ENCODE measurements around the gene TGFBR1. TPM values are rescaled to one million over a fixed set of nuclear protein-coding genes. Genes with fewer than 3 reads are reported as not detected.
A peak's percentile ranks its signal among the peaks of the same experiment; 100 is the strongest.

TGFBR1 gene
- total RNA-seq, 1 donor = 114 TPM

DNA sequence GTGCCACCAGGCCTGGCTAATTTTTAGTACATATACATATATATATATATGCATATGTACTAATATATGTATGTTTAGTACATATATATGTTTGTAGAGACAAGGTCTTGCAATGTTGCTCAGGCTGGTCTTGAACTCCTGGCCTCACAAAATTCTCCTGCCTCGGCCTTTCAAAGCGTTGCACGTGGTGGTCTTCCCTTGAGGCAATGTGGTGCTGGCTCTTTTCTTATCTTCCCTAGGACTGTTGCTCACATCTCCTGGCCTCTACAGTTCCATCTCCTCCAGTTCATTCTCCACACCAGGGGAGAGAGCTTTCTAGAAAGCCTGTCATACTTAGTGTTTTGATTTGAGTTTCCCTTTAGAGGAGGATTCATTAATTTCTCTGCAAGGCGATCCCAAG is 28.9 kb upstream of the TGFBR1 start:
- Histone ChIP-seq H2AFZ (ENCODE audit: low read length) (no peak overlapping the region), H3K79me2 (ENCODE audit: insufficient read depth, low read length) (no peaks in the 10 kb centered on the region), H3K27ac (ENCODE audit: low read depth, low read length) (no peak overlapping the region), H3K4me1 (ENCODE audit: insufficient read depth, low read length) (peaks cover 19% of the 10 kb centered on the region), H3K4me3 (ENCODE audit: insufficient read depth, low read length) (no peak overlapping the region), H4K20me1 (ENCODE audit: insufficient read depth, low read length) (no peaks in the 10 kb centered on the region), H3K9me3 (ENCODE audit: low read depth, low read length) (no peaks in the 10 kb centered on the region), H3K4me2 (ENCODE audit: insufficient read depth, low read length) (no peak overlapping the region), H3K36me3 (ENCODE audit: insufficient read depth, low read length) (no peaks in the 10 kb centered on the region), H3K27me3 (ENCODE audit: insufficient read depth, low read length) (peaks cover 3% of the 10 kb centered on the region)
- no peak for DNase-seq (ENCODE audit: insufficient read length, low spot score, missing footprints)
- TF ChIP-seq CTCF (IDR thresholded peaks at IDR 0.05; ENCODE audit: extremely low read depth, low read depth, low read length) = no peak

GRCh38 chr9:99076483-99077171 is 28.3 kb upstream of the TGFBR1 start:
- no peak for TF ChIP-seq CTCF (IDR thresholded peaks at IDR 0.05; ENCODE audit: extremely low read depth, low read depth, low read length)
- Histone ChIP-seq H3K4me3 (ENCODE audit: insufficient read depth, low read length) (no peak overlapping the region), H4K20me1 (ENCODE audit: insufficient read depth, low read length) (no peaks in the 10 kb centered on the region), H3K4me1 (ENCODE audit: insufficient read depth, low read length) (peaks cover 15% of the 10 kb centered on the region), H3K9me3 (ENCODE audit: low read depth, low read length) (no peaks in the 10 kb centered on the region), H3K36me3 (ENCODE audit: insufficient read depth, low read length) (no peaks in the 10 kb centered on the region), H3K27ac (ENCODE audit: low read depth, low read length) (no peak overlapping the region), H3K79me2 (ENCODE audit: insufficient read depth, low read length) (no peaks in the 10 kb centered on the region), H2AFZ (ENCODE audit: low read length) (peak overlapping the region; percentile 19), H3K4me2 (ENCODE audit: insufficient read depth, low read length) (no peak overlapping the region), H3K27me3 (ENCODE audit: insufficient read depth, low read length) (peaks cover 3% of the 10 kb centered on the region)
- DNase-seq (ENCODE audit: insufficient read length, low spot score, missing footprints) = no peak

DNA sequence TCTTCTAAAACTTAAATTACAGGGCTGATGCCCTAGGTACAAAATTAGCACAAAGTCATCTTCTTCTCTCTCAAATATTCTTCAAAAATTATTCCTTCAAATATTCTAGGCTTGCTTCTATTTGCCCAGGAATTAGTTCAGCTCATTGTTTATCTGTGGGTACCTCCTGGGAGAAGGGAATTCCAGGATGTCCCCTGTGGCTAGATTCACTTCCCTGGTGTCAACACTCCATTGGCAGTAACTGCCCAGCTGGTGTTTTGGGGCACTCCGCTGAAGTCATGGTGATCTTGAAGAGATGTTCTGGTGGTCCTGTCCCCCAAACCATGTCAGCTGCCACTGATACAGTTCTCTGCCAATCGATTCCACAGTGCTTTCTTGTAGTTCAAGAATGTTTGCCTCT is 26.2 kb upstream of the TGFBR1 start:
- Histone ChIP-seq H3K27me3 (ENCODE audit: insufficient read depth, low read length) (peaks cover 4% of the 10 kb centered on the region), H2AFZ (ENCODE audit: low read length) (no peak overlapping the region), H3K36me3 (ENCODE audit: insufficient read depth, low read length) (no peaks in the 10 kb centered on the region), H3K4me2 (ENCODE audit: insufficient read depth, low read length) (no peak overlapping the region), H4K20me1 (ENCODE audit: insufficient read depth, low read length) (no peaks in the 10 kb centered on the region), H3K4me1 (ENCODE audit: insufficient read depth, low read length) (peaks cover 15% of the 10 kb centered on the region), H3K27ac (ENCODE audit: low read depth, low read length) (no peak overlapping the region), H3K9me3 (ENCODE audit: low read depth, low read length) (no peaks in the 10 kb centered on the region), H3K4me3 (ENCODE audit: insufficient read depth, low read length) (no peak overlapping the region), H3K79me2 (ENCODE audit: insufficient read depth, low read length) (no peaks in the 10 kb centered on the region)
- no peak for DNase-seq (ENCODE audit: insufficient read length, low spot score, missing footprints)
- no peak for TF ChIP-seq CTCF (IDR thresholded peaks at IDR 0.05; ENCODE audit: extremely low read depth, low read depth, low read length)

DNA sequence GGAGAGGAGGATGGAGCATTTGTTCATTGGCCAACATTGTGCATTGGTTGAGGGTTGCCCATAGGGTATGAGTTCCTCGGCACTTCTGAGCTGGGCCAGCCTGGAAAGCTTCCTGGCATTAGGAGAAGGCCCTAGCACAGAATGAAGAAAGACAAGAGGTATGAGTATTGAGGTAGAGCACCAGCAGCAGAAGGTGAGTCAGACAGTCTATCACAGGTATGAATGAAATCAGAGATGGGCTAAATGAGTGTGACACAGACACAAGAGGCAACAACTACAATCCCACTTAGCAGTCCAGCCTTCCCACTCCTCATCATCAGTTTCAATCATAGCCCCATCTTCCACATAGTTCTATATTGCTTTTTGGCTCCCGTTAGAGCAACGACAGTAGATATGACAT is 25.4 kb upstream of the TGFBR1 start:
- Histone ChIP-seq H3K9me3 (ENCODE audit: low read depth, low read length) (no peaks in the 10 kb centered on the region), H3K79me2 (ENCODE audit: insufficient read depth, low read length) (no peaks in the 10 kb centered on the region), H3K4me2 (ENCODE audit: insufficient read depth, low read length) (no peak overlapping the region), H3K4me3 (ENCODE audit: insufficient read depth, low read length) (no peak overlapping the region), H2AFZ (ENCODE audit: low read length) (no peak overlapping the region), H3K4me1 (ENCODE audit: insufficient read depth, low read length) (peaks cover 15% of the 10 kb centered on the region), H3K27me3 (ENCODE audit: insufficient read depth, low read length) (peaks cover 4% of the 10 kb centered on the region), H3K36me3 (ENCODE audit: insufficient read depth, low read length) (no peaks in the 10 kb centered on the region), H3K27ac (ENCODE audit: low read depth, low read length) (no peak overlapping the region), H4K20me1 (ENCODE audit: insufficient read depth, low read length) (no peaks in the 10 kb centered on the region)
- TF ChIP-seq CTCF (IDR thresholded peaks at IDR 0.05; ENCODE audit: extremely low read depth, low read depth, low read length) = no peak
- no peak for DNase-seq (ENCODE audit: insufficient read length, low spot score, missing footprints)
